ENCODE data around the gene INPP5A.

INPP5A gene

GRCh38 chr10:132601567-132601966, 64.0 kb downstream of the INPP5A start:
- no peak for DNase-seq

- DNase-seq = no peak
Measured at GRCh38 chr10:132602614-132603013, 65.0 kb downstream of the INPP5A start.

DNA sequence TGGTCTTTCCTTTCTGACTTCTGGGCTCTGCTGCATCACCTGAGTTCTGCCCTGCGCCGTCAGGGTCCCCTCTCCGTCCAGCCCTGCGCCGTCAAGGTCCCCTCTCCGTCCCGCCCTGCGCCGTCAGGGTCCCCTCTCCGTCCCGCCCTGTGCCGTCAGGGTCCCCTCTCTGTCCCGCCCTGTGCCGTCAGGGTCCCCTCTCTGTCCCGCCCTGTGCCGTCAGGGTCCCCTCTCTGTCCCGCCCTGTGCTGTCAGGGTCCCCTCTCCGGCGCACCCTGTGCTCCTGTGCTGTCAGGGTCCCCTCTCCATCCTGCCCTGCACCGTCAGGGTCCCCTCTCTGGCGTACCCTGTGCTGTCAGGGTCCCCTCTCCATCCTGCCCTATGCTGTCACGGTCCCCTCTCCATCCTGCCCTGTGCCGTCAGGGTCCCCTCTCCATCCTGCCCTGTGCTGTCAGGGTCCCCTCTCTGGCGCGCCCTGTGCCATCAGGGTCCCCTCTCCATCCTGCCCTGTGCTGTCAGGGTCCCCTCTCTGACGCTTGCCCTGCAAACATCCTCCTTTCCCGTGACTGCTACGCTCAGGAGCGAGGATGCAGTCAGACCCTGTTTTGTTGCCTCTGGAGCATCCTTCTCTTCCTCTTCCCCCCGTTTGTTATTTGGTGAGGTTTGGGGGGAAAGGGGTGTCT, 66.4 kb downstream of the INPP5A start:
- DNase-seq = no peak

- no peak for DNase-seq
Measured at GRCh38 chr10:132604686-132605085, 67.1 kb downstream of the INPP5A start.

DNA sequence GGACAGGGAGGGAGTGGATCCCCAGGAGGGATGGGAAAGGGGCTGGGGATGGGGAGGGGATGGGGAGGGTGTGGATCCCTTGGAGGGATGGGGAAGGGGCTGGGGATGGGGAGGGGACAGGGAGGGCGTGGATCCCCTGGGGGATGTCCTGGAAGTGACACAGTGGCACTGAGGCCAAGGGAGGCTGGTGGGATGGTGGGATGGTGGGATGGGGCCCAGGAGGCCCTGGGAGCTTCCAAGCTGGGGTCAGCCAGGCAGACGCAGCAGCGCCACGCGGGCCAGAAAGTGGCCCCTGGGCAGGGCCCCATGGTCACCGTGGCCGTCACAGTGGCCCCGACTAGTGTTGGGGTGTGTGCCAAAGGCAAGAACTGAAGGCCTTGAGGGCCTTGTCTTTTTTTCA, 67.8 kb downstream of the INPP5A start:
- no peak for DNase-seq

GRCh38 chr10:132606031-132606491, 68.5 kb downstream of the INPP5A start:
- no peak for DNase-seq

GRCh38 chr10:132606536-132607316, 69.1 kb downstream of the INPP5A start:
- no peak for DNase-seq

GRCh38 chr10:132607491-132607890, 69.9 kb downstream of the INPP5A start:
- no peak for DNase-seq

- no peak for DNase-seq
Measured at GRCh38 chr10:132607961-132608495, 70.4 kb downstream of the INPP5A start.

GRCh38 chr10:132608511-132609195, 71.1 kb downstream of the INPP5A start:
- no peak for DNase-seq

GRCh38 chr10:132609211-132609610, 71.6 kb downstream of the INPP5A start:
- DNase-seq = no peak

- DNase-seq = no peak
Measured at GRCh38 chr10:132610071-132610701, 72.6 kb downstream of the INPP5A start.

DNA sequence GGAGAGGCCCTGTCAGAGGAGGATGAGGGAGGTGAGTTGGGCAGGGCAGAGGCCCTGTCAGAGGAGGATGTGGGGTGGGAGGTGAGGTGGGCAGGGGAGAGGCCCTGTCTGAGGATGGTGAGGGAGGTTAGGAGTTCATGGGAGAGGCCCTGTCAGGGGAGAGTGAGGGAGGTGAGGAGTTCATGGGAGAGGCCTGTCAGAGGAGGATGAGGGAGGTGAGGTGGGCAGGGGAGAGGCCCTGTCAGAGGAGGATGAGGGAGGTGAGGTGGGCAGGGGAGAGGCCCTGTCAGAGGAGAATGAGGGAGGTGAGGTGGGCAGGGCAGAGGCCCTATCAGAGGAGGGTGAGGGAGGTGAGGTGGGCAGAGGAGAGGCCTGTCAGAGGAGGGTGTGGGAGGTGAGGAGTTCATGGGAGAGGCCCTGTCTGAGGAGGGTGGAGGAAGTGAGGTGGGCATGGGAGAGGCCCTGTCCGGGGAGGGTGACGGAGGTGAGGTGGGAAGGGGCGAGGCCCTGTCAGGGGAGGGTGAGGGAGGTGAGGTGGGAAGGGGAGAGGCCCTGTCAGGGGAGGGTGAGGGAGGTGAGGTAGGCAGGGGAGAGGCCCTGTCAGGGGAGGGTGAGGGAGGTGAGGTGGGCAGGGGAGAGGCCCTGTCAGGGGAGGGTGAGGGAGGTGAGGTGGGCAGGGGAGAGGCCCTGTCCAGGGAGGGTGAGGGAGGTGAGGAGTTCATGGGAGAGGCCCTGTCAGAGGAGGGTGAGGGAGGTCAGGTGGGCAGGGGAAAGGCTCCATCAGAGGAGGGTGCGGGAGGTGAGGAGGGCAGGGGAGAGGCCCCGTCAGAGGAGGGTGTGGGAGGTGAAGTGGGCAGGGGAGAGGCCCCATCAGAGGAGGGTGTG, 73.7 kb downstream of the INPP5A start:
- DNase-seq = no peak

DNA sequence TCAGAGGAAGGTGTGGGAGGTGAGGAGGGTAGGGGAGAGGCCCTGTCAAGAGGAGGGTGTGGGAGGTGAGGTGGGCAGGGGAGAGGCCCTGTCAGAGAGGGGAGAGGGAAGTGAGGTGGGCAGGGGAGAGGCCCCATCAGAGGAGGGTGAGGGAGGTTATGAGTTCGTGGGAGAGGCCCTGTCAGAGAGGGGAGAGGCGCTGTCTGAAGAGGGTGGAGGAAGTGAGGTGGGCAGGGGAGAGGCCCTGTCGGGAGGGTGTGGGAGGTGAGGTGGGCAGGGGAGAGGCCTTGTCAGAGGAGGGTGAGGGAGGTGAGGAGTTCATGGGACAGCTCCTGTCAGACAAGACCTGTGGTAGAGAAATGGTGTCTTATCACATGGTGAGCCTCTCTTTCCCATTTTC, 74.4 kb downstream of the INPP5A start:
- DNase-seq = no peak

GRCh38 chr10:132612571-132613504, 75.3 kb downstream of the INPP5A start:
- no peak for DNase-seq

GRCh38 chr10:132613566-132614348, 76.2 kb downstream of the INPP5A start:
- DNase-seq = no peak

DNA sequence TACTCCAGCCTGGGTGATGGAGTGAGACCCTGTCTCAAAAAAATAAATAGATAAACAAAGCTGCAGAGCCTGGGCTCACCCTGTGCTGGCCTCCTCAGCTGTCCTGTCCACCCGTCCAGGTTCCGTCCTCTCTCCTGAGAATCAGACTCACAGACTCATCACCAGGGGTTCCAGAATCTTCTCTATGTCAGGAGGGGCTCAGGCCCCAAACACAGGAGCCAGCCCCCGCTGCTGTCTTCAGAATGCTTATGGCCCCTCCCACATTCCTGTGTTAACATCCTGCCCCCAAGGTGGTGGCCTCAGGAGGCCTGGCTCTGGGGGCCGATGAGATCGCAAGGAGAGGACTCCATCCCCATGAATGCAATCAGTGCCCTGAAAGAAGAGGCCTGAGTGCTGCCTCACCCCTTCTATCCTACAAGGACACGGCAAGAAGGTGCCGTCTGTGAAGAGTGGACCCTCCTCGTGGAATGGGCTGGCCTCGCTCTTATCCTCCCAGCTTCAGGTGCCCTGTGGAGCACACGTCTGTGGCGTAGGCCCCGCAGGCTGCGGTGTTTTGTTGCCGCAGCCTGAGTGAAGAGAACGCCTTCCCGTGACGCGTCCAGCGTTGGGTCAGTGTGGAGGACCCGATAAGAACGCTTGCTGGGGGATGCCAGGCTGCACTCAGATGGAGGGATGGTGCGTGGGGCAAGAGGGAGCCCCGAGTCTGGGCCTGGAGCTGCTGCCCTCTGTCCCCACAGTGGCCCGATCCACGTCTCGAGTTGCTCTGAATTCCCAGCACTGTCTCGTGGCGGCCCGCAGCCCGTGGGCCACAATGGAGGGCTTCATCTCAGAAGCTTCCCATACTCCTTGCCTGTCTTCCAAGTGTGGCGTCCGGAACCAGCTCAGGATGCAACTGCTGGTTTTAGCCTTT, 77.1 kb downstream of the INPP5A start:
- DNase-seq = no peak

DNA sequence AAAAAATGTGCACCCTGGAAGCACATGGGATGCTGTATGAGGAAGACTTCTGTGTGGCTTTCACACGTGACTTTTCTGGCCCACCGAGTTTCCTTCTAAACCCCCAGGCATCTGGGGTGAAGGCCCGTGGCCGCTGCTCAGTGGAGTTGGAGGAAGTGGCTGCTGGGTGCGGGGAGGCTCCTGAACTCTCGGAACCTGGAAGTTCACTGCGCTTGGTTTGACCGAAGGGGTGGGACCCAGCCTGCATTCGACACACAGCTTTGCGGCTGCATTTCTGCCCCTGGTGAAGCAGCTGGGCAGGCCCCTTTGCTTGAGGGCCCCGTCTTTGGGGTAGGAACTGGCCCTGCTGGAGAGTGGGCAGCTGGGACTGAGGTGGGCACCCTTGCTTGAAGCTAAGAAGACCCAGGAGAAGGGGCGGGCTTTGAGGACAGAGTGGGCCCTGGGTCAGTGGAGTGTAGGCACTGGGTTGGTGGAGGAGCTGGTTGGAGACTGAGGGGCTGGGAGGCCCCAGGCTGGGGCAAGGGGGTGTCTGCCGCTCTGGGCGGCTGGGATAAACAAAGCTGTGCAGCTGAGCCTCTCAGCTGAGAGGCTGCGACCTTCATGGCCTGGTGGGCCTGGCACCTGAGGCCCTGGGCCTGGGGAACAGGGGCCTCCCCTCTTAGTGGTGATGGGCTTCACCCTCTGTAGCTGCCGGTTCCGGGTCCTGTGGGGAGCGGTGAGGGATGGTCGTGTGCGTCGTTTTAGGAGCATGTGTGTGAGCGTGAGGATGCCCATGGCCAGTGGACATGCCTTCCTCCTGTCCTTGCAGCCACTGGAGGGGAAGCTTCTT, 78.0 kb downstream of the INPP5A start:
- DNase-seq = no peak

Data from NCI-H187 treated with DMSO at 0.1 percent for 48 hours (cell line).